GM12878 (cell line): ENCODE measurements around the gene AARSD1. TPM values are rescaled to one million over a fixed set of nuclear protein-coding genes. Genes with fewer than 3 reads are reported as not detected.
"Not testable (repeated sequence)": the region's sequence is repeated elsewhere in the genome, so short reads cannot be mapped to it uniquely, and the experiment has no call there.

Source experiments
- ATAC-seq: fragments of 200-7000 bp; cut with Tn5 transposase; 3 replicates; pipeline ENCODE4 v1.9.1; 2020; ENCODE audit warnings: mild to moderate bottlenecking, moderate library complexity
- BruUV-seq: library from RNA; stranded (reverse); fragments of 400-500 nt; replicated peaks from 2 replicates; lab custom pipeline; 2021; lab: Mats Ljungman, UMichigan
- CTCF ChIA-PET: fragments of 300-600 bp; sonication (Branson Sonifier 250); formaldehyde crosslinking; extraction: SDS; loops from one replicate; lab custom pipeline; 2021; ENCODE audit warnings: inconsistent platforms; lab: Yijun Ruan, JAX
- POLR2A ChIA-PET: fragments of 350-600 bp; formaldehyde crosslinking; extraction: SDS; loops from one replicate; lab custom pipeline; 2021; ENCODE audit warnings: inconsistent platforms; lab: Charles Lee
- RAD21 ChIA-PET: fragments of 300-600 bp; sonication (Branson Sonifier 250); formaldehyde crosslinking; loops from one replicate; lab custom pipeline; 2023; ENCODE audit warnings: antibody characterized with exemption; ENCODE audit not compliant: unreplicated experiment; lab: Charles Lee
- SMC1A ChIA-PET: fragments of 300-600 bp; sonication (Branson Sonifier 250); formaldehyde crosslinking; loops from one replicate; lab custom pipeline; 2023; ENCODE audit not compliant: unreplicated experiment, uncharacterized antibody; lab: Charles Lee
- DNase-seq: peaks from one replicate; pipeline ENCODE4 v3.0.0-alpha.2; 2011; ENCODE audit warnings: low read depth, low spot score
- FAIRE-seq: peaks from 3 replicates; lab custom pipeline; 2011; peaks lifted over from hg19 to GRCh38; lab: Jason Lieb, UNC
- H2AFZ ChIP-seq: 2 replicates; pipeline ENCODE4 v1.6.0; 2011; ENCODE audit warnings: low read depth, low read length, control low read depth; ENCODE audit not compliant: control insufficient read depth
- H3K27ac ChIP-seq: 2 replicates; pipeline ENCODE4 v1.5.1; 2011; ENCODE audit warnings: control low read depth; ENCODE audit not compliant: control insufficient read depth, insufficient read depth
- H3K27me3 ChIP-seq, 2 experiments: replicated peaks in 1 of 2; 2 replicates each; pipeline versions ENCODE4 v1.6.0 to v1.6.1; 2011; ENCODE audit warnings: low read length in 1 of 2; ENCODE audit not compliant: control insufficient read depth in 2 of 2, insufficient read depth in 2 of 2
- H3K36me3 ChIP-seq, 2 experiments: 2 replicates each; pipeline ENCODE4 v1.5.1; 2011; ENCODE audit warnings: low read length in 1 of 2; ENCODE audit not compliant: control insufficient read depth in 2 of 2, insufficient read depth in 2 of 2
- H3K4me1 ChIP-seq: 2 replicates; pipeline ENCODE4 v1.6.1; 2011; ENCODE audit warnings: mild to moderate bottlenecking, low read length, moderate library complexity, mixed read lengths; ENCODE audit not compliant: control insufficient read depth, insufficient read depth
- H3K4me2 ChIP-seq: 2 replicates; pipeline ENCODE4 v1.6.0; 2011; ENCODE audit warnings: control low read depth; ENCODE audit not compliant: control insufficient read depth, insufficient read depth
- H3K4me3 ChIP-seq: fragments of 200-600 bp; sonication (generic); 2 replicates; pipeline ENCODE4 v1.5.1; 2016
- H3K79me2 ChIP-seq: 2 replicates; pipeline ENCODE4 v1.6.0; 2011; ENCODE audit warnings: low read length; ENCODE audit not compliant: control insufficient read depth, insufficient read depth
- H3K9ac ChIP-seq: 2 replicates; pipeline ENCODE4 v1.8.0; 2011; ENCODE audit warnings: low read length, control low read depth, mixed read lengths; ENCODE audit not compliant: control insufficient read depth, insufficient read depth
- H3K9me3 ChIP-seq: replicated peaks from 3 replicates; pipeline ENCODE4 v1.5.1; 2011; ENCODE audit warnings: mild to moderate bottlenecking, low read length; ENCODE audit not compliant: control insufficient read depth, insufficient read depth
- H4K20me1 ChIP-seq: 2 replicates; pipeline ENCODE4 v1.6.0; 2011; ENCODE audit not compliant: control insufficient read depth, insufficient read depth
- EZH2 ChIP-seq: IDR thresholded peaks from 2 replicates; pipeline ENCODE4 v1.6.1; 2012; ENCODE audit warnings: low read depth, mild to moderate bottlenecking, control low read depth, inconsistent platforms, low read length, borderline replicate concordance; ENCODE audit not compliant: control insufficient read depth
- IRF4 ChIP-seq: IDR thresholded peaks from 2 replicates; pipeline ENCODE4 v1.6.1; 2011; ENCODE audit warnings: low read depth, low read length
- NFIC ChIP-seq: IDR thresholded peaks from 2 replicates; pipeline ENCODE4 v1.6.1; 2012; ENCODE audit warnings: low read depth, mild to moderate bottlenecking, inconsistent platforms, low read length, moderate library complexity
- PAX5 ChIP-seq: IDR thresholded peaks from 2 replicates; pipeline ENCODE4 v1.6.1; 2011; ENCODE audit warnings: low read depth, low read length, borderline replicate concordance
- PML ChIP-seq: IDR thresholded peaks from 2 replicates; pipeline ENCODE4 v1.6.1; 2012; ENCODE audit warnings: low read length, inconsistent platforms
- RCOR1 ChIP-seq: conservative IDR thresholded peaks from 2 replicates; pipeline ENCODE4 v1.6.1; 2012; ENCODE audit warnings: low read depth, low read length, improper control_type of control experiment
- ZNF24 ChIP-seq: fragments of 450-650 bp; IDR thresholded peaks from 2 replicates; pipeline ENCODE4 v1.6.1; 2017; ENCODE audit warnings: antibody characterized with exemption, mild to moderate bottlenecking
- WGBS: methylation state at CpG from one replicate; pipeline ENCODE4 v1.1.6; 2016; ENCODE audit warnings: low lambda C conversion rate; ENCODE audit not compliant: insufficient replicate concordance, insufficient coverage; ENCODE audit errors: missing lambda C conversion rate; 5-methylcytosine and 5-hydroxymethylcytosine counted together
- in situ Hi-C: fragments of 300-500 bp; cut with MboI; formaldehyde crosslinking; loops from 9 replicates; pipeline ENCODE4 v1.14.3; 2018; ENCODE audit warnings: mixed read lengths
- intact Hi-C: fragments of 100-400 bp; cut with micrococcal nuclease; formaldehyde crosslinking; loops from one replicate; pipeline ENCODE4 v1.14.2; 2022; ENCODE audit not compliant: unreplicated experiment
- polyA plus RNA-seq, 11 experiments: library from polyadenylated mRNA; depleted of rRNA in 4 of 11; unstranded in 6 of 11; stranded (reverse) in 5 of 11; fragments of >200 nt; fragmentation: Nextera tagmentation in 4 of 11; fragmentation: Illumina TruSeq in 1 of 11; extraction: Ambion mirVana in 4 of 11; extraction: Trizol in 1 of 11; gene quantifications; 1 replicate in 1 of 11; 2 replicates in 10 of 11; pipeline versions ENCODE4 v1.2.1 to v1.2.3, GENCODE V29; 2011 to 2016; ENCODE audit warnings: inconsistent platforms in 2 of 11, missing spikeins in 2 of 11, low read depth in 1 of 11
- total RNA-seq, 4 experiments: library from RNA; depleted of rRNA in 3 of 4; stranded (reverse); fragments of >200 nt in 3 of 4; fragmentation: Illumina TruSeq in 1 of 4; extraction: Trizol in 1 of 4; gene quantifications; 2 replicates each; pipeline versions ENCODE4 v1.2.1 to v1.2.3, GENCODE V29; 2013 to 2021

The AARSD1 gene
- total and polyA plus RNA-seq, 10 of the 15 experiments (the other 5 are each of a cell fraction or from before 2014, with no cell fraction given), result 32.2 to 86.2 (median 52.8) TPM

- POLR2A ChIA-PET, result no interaction called here
- ATAC-seq, result no peak
- no peak for FAIRE-seq
- no peak overlapping the region for H3K9ac ChIP-seq
- BruUV-seq, result no TSS peak
- in situ Hi-C loops, result no loop called here
- intact Hi-C loops, result no loop called here
- SMC1A ChIA-PET, result no interaction called here
- no peak for DNase-seq
- no peaks in the 10 kb centered on the region for H3K4me1 ChIP-seq
- H3K36me3 ChIP-seq, result no peaks in the 10 kb centered on the region
- H3K9me3 ChIP-seq, result no peaks in the 10 kb centered on the region
- 66% methylated on average over 8 of the region's 8 CpGs for WGBS
- no peak for TF ChIP-seq NFIC
- no peak for TF ChIP-seq IRF4
- no peak for TF ChIP-seq PAX5
- no peak for TF ChIP-seq EZH2
- no peak for TF ChIP-seq PML
- TF ChIP-seq RCOR1, result no peak
- RAD21 ChIA-PET, result no interaction called here
- H3K27me3 ChIP-seq, result no peaks in the 10 kb centered on the region; a peak in 1 of 4 replicates
- no peaks in the 10 kb centered on the region for H3K79me2 ChIP-seq
- H4K20me1 ChIP-seq, result no peaks in the 10 kb centered on the region
- H3K4me2 ChIP-seq, result no peak overlapping the region
- no peak overlapping the region for H3K4me3 ChIP-seq
- H3K27ac ChIP-seq, result no peak overlapping the region
- CTCF ChIA-PET, result interaction anchor here (6.7 kb wide), 1 partner anchor 13 kb away, joined by 40 read pairs; no protein-coding TSS in a partner anchor
- no peak overlapping the region for H2AFZ ChIP-seq
These were observed 47.0 kb downstream of the AARSD1 start for GRCh38 chr17:42917236-42917603.

GRCh38 chr17:42916388-42917235 lies 47.6 kb downstream of the AARSD1 start:
- intact Hi-C loops, RAD21 ChIA-PET, H3K27ac ChIP-seq, FAIRE-seq, POLR2A ChIA-PET, ATAC-seq, H2AFZ ChIP-seq, H4K20me1 ChIP-seq, BruUV-seq, SMC1A ChIA-PET, H3K36me3 ChIP-seq, H3K4me1 ChIP-seq, H3K79me2 ChIP-seq, in situ Hi-C loops, H3K9ac ChIP-seq, H3K9me3 ChIP-seq, H3K4me3 ChIP-seq, DNase-seq, H3K27me3 ChIP-seq, H3K4me2 ChIP-seq: not testable (repeated sequence)
- TF ChIP-seq ZNF24, result peak; percentile 86
- CTCF ChIA-PET, result interaction anchor here (6.7 kb wide), 1 partner anchor 13 kb away, joined by 40 read pairs; no protein-coding TSS in a partner anchor
- 44% methylated on average over 4 of the region's 4 CpGs for WGBS

GRCh38 chr17:42915288-42915687 lies 49.0 kb downstream of the AARSD1 start:
- H3K79me2 ChIP-seq, H2AFZ ChIP-seq, H3K9ac ChIP-seq, H3K36me3 ChIP-seq, H4K20me1 ChIP-seq, SMC1A ChIA-PET, H3K27ac ChIP-seq, ATAC-seq, BruUV-seq, DNase-seq, in situ Hi-C loops, FAIRE-seq, H3K27me3 ChIP-seq, H3K4me1 ChIP-seq, H3K4me3 ChIP-seq, RAD21 ChIA-PET, intact Hi-C loops, H3K9me3 ChIP-seq, H3K4me2 ChIP-seq, POLR2A ChIA-PET: not testable (repeated sequence)
- CTCF ChIA-PET, result interaction anchor here (6.7 kb wide), 1 partner anchor 15 kb away, joined by 40 read pairs; no protein-coding TSS in a partner anchor
- 72% methylated on average over 6 of the region's 6 CpGs for WGBS
